Large intestine (tissue), 12 donors: ENCODE data around the gene PCDHB8. TPM values are rescaled to one million over a fixed set of nuclear protein-coding genes. Genes with fewer than 3 reads are reported as not detected.
A peak's percentile ranks its signal among the peaks of the same experiment; 100 is the strongest.
"Not testable (repeated sequence)": the region's sequence is repeated elsewhere in the genome, so short reads cannot be mapped to it uniquely, and the experiment has no call there.

ENCODE experiments used
- DNase-seq, 2 donors: peaks; one replicate each; pipeline versions ENCODE4 v3.0.0 to v3.0.0-alpha.2; 2013
- H3K27ac ChIP-seq: one replicate; pipeline ENCODE4 v1.5.1; 2013; ENCODE audit warnings: low read length
- H3K27me3 ChIP-seq: 2 replicates; pipeline ENCODE4 v1.6.1; 2013; ENCODE audit warnings: low read length; ENCODE audit not compliant: control insufficient read depth, insufficient read depth
- H3K36me3 ChIP-seq: 2 replicates; pipeline ENCODE4 v1.6.1; 2013; ENCODE audit warnings: low read length; ENCODE audit not compliant: control insufficient read depth, insufficient read depth
- H3K4me1 ChIP-seq: one replicate; pipeline ENCODE4 v1.6.1; 2013; ENCODE audit warnings: low read length; ENCODE audit not compliant: control insufficient read depth, insufficient read depth
- H3K4me3 ChIP-seq: one replicate; pipeline ENCODE4 v1.5.1; 2013; ENCODE audit warnings: low read length
- H3K9me3 ChIP-seq: one replicate; pipeline ENCODE4 v1.6.1; 2013; ENCODE audit warnings: mild to moderate bottlenecking, low read depth, low read length, moderate library complexity; ENCODE audit not compliant: control insufficient read depth
- WGBS: methylation state at CpG from one replicate; pipeline ENCODE4 v1.1.5; 2013; ENCODE audit warnings: low lambda C conversion rate; ENCODE audit not compliant: insufficient coverage; 5-methylcytosine and 5-hydroxymethylcytosine counted together
- long read RNA-seq, 11 donors: transcript quantifications; one replicate each; lab custom pipeline, GENCODE V29; 2026
- polyA plus RNA-seq: library from polyadenylated mRNA; unstranded; fragments of 120-200 nt; gene quantifications from one replicate; pipeline ENCODE4 v1.2.1, GENCODE V29; 2013

The PCDHB8 gene
- 0.67 TPM for polyA plus RNA-seq
- long read RNA-seq, donor 1, result 0 reads
- long read RNA-seq, donor 2, result 0 reads
- long read RNA-seq, donor 3, partial matches to known transcripts, result 0 of 1 reads
- long read RNA-seq, donor 3, other reads (novel, unspliced or antisense), result 0 of 1 reads
- long read RNA-seq, donor 4, result 0 reads
- long read RNA-seq, donor 5, partial matches to known transcripts, result 0 of 1 reads
- long read RNA-seq, donor 5, other reads (novel, unspliced or antisense), result 0 of 1 reads
- long read RNA-seq, donor 6, result 0 reads
- long read RNA-seq, donor 7, partial matches to known transcripts, result 0 of 1 reads
- long read RNA-seq, donor 7, other reads (novel, unspliced or antisense), result 0 of 1 reads
- long read RNA-seq, donor 8, result 0 reads
- long read RNA-seq, donor 9, result 0 reads
- long read RNA-seq, donor 10, result 0 reads
- long read RNA-seq, donor 11, result 0 reads

DNA sequence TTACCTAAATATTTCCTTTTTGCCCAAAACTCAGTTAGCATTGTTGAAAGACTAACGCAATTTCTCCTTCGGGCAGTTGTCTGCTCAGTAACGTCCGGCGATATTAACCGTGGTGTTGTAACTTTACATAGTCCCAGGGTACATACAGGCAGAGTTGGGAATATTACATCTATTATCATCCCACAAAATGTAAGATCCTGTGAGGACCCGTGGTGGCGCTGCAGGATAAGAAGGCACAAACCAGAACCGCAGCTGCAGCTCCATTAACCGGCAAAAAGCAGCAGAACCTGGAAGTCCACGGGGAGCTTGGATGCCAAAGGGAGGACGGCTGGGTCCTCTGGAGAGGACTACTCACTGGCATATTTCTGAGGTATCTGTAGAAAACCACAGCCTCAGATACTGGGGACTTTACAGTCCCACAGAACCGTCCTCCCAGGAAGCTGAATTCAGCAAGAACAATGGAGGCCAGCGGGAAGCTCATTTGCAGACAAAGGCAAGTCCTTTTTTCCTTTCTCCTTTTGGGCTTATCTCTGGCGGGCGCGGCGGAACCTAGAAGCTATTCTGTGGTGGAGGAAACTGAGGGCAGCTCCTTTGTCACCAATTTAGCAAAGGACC, at the start of gene PCDHB8:
Gene PCDHB8, plus strand, starts transcription at position 214 of the 615 bp plus-strand sequence. Its CDS starts 245 bp downstream, at position 459.
- not testable (repeated sequence) for H3K27ac ChIP-seq, H3K4me1 ChIP-seq, H3K4me3 ChIP-seq, DNase-seq, H3K36me3 ChIP-seq, H3K27me3 ChIP-seq
- H3K9me3 ChIP-seq, result peaks cover 20% of the 10 kb centered on the region
- WGBS, result no CpG with 5 or more reads among the region's 18 CpGs

DNA sequence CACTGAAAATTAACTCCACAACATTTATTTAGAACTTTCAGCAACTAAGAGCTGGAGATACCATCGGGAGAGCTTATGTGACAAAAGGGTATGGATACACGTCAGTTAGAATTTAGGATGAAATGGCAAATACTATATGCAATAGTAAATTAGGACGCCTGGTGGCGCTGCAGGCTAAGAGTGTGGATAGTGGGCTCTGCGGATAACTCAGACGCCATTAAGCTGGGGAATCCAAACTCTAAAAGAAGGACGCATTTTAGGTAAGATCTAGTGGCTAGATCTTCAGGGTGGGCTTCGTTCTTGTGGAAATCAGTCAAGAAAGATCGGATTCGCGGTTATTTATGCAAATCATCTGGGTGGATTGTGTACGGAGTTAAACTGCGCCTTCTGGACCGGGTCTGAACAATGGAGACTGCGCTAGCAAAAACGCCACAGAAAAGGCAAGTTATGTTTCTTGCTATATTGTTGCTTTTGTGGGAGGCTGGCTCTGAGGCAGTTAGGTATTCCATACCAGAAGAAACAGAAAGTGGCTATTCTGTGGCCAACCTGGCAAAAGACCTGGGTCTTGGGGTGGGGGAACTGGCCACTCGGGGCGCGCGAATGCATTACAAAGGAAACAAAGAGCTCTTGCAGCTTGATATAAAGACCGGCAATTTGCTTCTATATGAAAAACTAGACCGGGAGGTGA, 42.4 kb upstream of the PCDHB8 start, which contains the start of gene PCDHB5:
Gene PCDHB5, plus strand, starts transcription at position 177 of the 688 bp plus-strand sequence. Its CDS starts 229 bp downstream, at position 406.
- no peak for DNase-seq
- WGBS, result 17% methylated on average over 2 of the region's 22 CpGs
- peak within 1 kb of the TSS; percentile 13 for H3K4me3 ChIP-seq
- H3K27me3 ChIP-seq, result peaks cover 10% of the 10 kb centered on the region
- H3K9me3 ChIP-seq, result peaks cover 18% of the 10 kb centered on the region
- no peaks in the 10 kb centered on the region for H3K36me3 ChIP-seq
- H3K27ac ChIP-seq, result no peak within 1 kb of the TSS
- H3K4me1 ChIP-seq, result no peaks in the 10 kb centered on the region

DNA sequence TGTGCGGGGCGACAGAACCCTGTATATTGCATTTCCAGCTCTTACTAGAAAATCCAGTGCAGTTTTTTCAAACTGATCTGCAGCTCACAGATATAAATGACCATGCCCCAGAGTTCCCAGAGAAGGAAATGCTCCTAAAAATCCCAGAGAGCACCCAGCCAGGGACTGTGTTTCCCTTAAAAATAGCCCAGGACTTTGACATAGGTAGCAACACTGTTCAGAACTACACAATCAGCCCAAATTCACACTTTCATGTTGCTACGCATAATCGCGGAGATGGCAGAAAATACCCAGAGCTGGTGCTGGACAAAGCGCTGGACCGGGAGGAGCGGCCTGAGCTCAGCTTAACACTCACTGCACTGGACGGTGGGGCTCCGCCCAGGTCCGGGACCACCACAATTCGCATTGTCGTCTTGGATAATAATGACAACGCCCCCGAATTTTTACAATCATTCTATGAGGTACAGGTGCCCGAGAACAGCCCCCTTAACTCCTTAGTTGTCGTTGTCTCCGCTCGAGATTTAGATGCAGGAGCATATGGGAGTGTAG, 41.8 kb upstream of the PCDHB8 start:
- H3K4me3 ChIP-seq, result no peak overlapping the region
- H3K27me3 ChIP-seq, result peaks cover 10% of the 10 kb centered on the region
- no peak overlapping the region for H3K27ac ChIP-seq
- no peaks in the 10 kb centered on the region for H3K36me3 ChIP-seq
- H3K4me1 ChIP-seq, result no peaks in the 10 kb centered on the region
- H3K9me3 ChIP-seq, result peaks cover 18% of the 10 kb centered on the region
- WGBS, result 50% methylated on average over 2 of the region's 19 CpGs
- DNase-seq, result no peak

DNA sequence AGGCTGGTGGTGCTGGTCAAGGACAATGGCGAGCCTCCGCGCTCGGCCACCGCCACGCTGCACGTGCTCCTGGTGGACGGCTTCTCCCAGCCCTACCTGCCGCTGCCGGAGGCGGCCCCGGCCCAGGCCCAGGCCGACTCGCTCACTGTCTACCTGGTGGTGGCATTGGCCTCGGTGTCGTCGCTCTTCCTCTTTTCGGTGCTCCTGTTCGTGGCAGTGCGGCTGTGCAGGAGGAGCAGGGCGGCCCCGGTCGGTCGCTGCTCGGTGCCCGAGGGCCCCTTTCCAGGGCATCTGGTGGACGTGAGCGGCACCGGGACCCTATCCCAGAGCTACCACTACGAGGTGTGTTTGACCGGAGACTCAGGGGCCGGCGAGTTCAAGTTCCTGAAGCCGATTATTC, 40.2 kb upstream of the PCDHB8 start:
- not testable (repeated sequence) for H3K27ac ChIP-seq, H3K36me3 ChIP-seq, H3K4me3 ChIP-seq, H3K4me1 ChIP-seq, DNase-seq, H3K27me3 ChIP-seq
- WGBS, result no CpG with 5 or more reads among the region's 34 CpGs
- peaks cover 18% of the 10 kb centered on the region for H3K9me3 ChIP-seq

GRCh38 chr5:141149812-141150211, 27.8 kb upstream of the PCDHB8 start, which contains the start of gene PCDHB6:
Gene PCDHB6 (plus strand): TSS chr5:141150057. CDS start chr5:141150258, 201 bp downstream.
- no CpG with 5 or more reads among the region's 18 CpGs for WGBS
- H3K9me3 ChIP-seq, result peaks cover 12% of the 10 kb centered on the region
- no peak within 1 kb of the TSS for H3K27ac ChIP-seq
- H3K4me1 ChIP-seq, result no peaks in the 10 kb centered on the region
- no peak within 1 kb of the TSS for H3K4me3 ChIP-seq
- peaks cover 4% of the 10 kb centered on the region for H3K27me3 ChIP-seq
- no peak for DNase-seq
- H3K36me3 ChIP-seq, result no peaks in the 10 kb centered on the region

- no peak overlapping the region for H3K4me3 ChIP-seq
- peaks cover 4% of the 10 kb centered on the region for H3K27me3 ChIP-seq
- H3K4me1 ChIP-seq, result no peaks in the 10 kb centered on the region
- peaks cover 15% of the 10 kb centered on the region for H3K9me3 ChIP-seq
- H3K36me3 ChIP-seq, result no peaks in the 10 kb centered on the region
- no peak for DNase-seq
- no CpG with 5 or more reads among the region's 33 CpGs for WGBS
- H3K27ac ChIP-seq, result no peak overlapping the region
Observed at GRCh38 chr5:141150224-141150992, 27.2 kb upstream of the PCDHB8 start.

GRCh38 chr5:141150993-141151325, 26.6 kb upstream of the PCDHB8 start:
- Histone ChIP-seq H3K36me3 (no peaks in the 10 kb centered on the region), H3K4me3 (no peak overlapping the region), H3K27me3 (peaks cover 4% of the 10 kb centered on the region), H3K9me3 (peaks cover 17% of the 10 kb centered on the region), H3K4me1 (no peaks in the 10 kb centered on the region), H3K27ac (no peak overlapping the region)
- WGBS, result no CpG with 5 or more reads among the region's 13 CpGs
- no peak for DNase-seq

DNA sequence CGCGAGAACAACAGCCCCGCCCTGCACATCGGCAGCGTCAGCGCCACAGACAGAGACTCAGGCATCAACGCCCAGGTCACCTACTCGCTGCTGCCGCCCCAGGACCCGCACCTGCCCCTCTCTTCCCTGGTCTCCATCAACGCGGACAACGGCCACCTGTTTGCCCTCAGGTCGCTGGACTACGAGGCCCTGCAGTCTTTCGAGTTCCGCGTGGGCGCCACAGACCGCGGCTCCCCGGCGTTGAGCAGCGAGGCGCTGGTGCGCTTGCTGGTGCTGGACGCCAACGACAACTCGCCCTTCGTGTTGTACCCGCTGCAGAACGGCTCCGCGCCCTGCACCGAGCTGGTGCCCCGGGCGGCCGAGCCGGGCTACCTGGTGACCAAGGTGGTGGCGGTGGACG, 26.0 kb upstream of the PCDHB8 start:
- not testable (repeated sequence) for H3K27me3 ChIP-seq, H3K27ac ChIP-seq, DNase-seq, H3K4me1 ChIP-seq, H3K36me3 ChIP-seq, H3K4me3 ChIP-seq
- WGBS, result no CpG with 5 or more reads among the region's 41 CpGs
- peaks cover 18% of the 10 kb centered on the region for H3K9me3 ChIP-seq

- H3K27me3 ChIP-seq, H3K4me3 ChIP-seq, H3K36me3 ChIP-seq, H3K27ac ChIP-seq, DNase-seq, H3K4me1 ChIP-seq: not testable (repeated sequence)
- no CpG with 5 or more reads among the region's 36 CpGs for WGBS
- H3K9me3 ChIP-seq, result peaks cover 18% of the 10 kb centered on the region
Observed at GRCh38 chr5:141152096-141152495, 25.5 kb upstream of the PCDHB8 start.
